HG03196 (cell line): ENCODE results near the gene ZNF566.
A peak's percentile ranks its signal among the peaks of the same experiment; 100 is the strongest.
"Not testable (repeated sequence)": the region's sequence is repeated elsewhere in the genome, so short reads cannot be mapped to it uniquely, and the experiment has no call there.

ENCODE experiments used
- ATAC-seq: cut with Tn5 transposase; IDR thresholded peaks from one replicate; pipeline ENCODE4 v1.9.1; 2021; ENCODE audit not compliant: unreplicated experiment

Gene ZNF566

DNA sequence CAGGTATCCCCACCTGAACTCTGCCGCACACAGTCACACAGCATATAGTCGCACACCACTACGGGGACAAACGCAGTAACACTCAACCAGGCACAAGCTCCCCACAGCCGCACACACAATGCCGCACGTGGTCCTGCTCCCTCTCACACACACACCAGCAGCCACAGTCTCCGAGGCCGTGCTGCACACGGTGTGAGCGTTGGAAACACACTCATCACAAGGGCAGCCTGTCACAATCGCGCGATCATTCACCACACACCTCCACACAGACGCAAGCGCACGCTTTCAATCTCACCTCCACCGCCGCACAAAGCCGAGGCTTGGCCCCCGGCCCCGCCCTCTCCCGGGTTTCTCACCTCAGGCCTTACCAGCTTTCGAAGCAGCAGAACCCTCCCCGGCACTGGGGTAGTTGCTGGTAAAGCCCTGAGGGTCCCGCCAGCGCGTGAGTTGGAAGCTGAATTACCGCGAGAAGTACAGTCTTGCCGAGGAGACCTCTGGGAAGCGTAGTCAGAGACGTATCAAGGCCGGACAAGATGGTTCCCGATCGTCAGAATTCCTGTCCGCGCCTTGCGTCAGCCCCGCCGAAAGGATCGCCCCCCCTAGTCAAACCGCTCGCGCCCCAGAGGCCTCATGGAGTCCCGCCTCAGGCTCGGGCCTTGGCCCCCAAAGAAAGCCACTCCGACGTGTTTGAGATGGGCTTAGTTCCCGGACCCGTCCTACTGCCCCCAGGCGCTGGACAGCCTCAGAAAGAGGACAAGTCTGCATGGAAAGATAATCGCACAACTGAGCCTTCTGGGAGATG lies at the start of gene ZNF566:
ZNF566 (minus strand) TSS at position 444 of the 802 bp plus-strand sequence. CDS start 13,004 bp downstream, outside the sequence.
- peak; percentile 89 for ATAC-seq

DNA sequence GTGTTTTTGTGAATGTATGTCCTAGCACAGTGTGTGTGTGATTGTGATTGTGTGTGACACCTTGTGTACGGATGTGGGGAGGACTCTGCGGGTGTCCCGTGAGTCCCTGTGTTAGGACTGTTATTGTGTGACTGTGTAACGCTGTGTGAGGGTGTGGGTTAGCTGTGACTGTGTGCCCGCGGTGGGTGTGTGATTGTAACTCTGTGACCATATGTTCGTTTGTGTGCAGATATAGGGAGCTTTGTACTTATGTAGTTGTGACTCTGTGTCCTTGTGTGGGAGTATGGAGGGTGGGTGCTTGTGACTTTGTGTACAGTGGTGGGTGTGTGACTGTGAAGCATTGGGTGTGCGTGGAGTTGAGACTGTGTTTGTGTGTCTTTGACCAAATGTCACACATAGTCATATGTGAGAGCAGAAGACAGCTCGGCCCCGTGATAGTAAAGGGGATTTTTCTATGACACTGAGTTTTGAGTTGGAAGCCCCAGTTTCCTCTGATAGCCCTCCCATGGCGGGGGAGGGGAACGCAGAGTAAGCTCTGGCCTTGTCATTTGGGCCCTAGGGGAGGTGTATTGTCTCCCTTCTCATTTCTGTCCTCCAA lies 39.7 kb upstream of the ZNF566 start:
- ATAC-seq: peak; percentile 19

GRCh38 chr19:36528194-36528920 lies 39.0 kb upstream of the ZNF566 start, which contains the start of gene ZNF260:
ZNF260 (minus strand) TSS chr19:36528271; CDS start chr19:36515238, 13,033 bp downstream.
- ATAC-seq: peak; percentile 90

DNA sequence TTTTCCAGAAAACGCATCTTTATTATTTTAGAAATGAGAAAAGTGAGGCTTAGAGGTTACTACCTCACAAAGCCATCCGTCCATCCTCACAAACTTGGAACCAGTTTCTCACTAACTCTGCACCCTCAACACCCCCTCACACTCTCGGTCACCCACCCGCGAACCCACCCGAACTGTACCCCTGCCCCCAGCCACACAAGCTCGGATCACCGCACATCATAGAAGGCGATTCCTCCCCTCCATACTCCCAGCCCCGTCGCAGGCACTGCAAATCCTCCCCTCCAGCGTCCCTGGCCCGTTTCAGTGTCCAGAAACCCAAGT lies 38.5 kb upstream of the ZNF566 start:
- no peak for ATAC-seq

DNA sequence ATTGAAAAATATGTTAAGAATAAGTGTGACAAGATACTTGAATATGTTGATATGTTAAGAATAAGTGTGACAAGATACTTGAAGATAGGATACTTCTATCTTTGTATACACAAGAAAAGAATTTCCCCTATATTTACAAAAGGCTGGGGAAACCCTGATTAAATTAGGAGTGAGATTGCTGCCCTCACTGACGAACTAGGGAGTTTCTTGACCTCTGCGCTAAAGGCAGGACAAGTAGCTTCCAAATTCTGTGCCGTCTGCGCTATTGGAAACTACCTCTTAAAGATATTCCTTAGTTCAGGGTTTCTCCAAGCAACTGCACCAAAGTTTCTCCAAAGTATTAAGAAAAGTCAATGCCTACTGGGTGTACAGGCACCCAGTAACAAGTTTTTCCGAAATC lies 38.0 kb upstream of the ZNF566 start:
- ATAC-seq: no peak

GRCh38 chr19:36526581-36526980 lies 37.2 kb upstream of the ZNF566 start:
- ATAC-seq: no peak

DNA sequence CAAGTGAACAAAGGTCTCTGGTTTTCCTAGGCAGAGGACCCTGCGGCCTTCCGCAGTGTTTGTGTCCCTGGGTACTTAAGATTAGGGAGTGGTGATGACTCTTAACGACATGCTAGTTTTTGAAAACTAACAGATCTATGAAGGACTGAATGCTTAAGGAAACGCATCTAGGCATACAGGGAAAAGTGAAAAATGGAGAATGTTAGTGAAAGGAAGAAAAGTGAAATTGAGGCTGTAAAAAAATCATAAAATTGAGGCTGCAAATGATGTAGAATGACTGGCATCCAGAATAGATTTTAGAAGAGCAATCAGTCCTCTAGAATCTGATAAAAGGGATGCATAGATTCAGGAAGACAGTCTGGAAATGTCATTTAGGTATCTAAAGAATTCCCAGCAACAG lies 35.3 kb upstream of the ZNF566 start:
- ATAC-seq: no peak

- ATAC-seq: no peak
Measured at GRCh38 chr19:36514012-36514612, 24.8 kb upstream of the ZNF566 start.

GRCh38 chr19:36508325-36508724 lies 19.0 kb upstream of the ZNF566 start:
- no peak for ATAC-seq

DNA sequence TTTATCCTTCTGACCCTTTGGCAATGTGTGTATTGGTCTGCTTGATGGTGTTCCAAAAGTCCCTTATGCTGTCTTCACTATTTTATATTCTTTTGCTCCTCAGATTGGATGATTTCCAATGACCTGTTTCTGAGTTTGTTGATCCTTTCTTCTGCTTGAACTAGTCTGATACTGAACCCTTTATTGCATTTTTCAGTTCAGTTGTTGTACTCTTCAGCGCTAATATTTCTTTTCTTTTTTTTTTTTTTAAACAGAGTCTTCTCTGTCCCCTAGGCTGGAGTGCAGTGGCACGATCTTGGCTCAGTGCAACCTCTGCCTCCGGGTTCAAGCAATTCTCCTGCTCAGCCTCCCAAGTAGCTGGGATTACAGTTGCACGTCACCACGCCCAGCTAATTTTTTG lies 12.6 kb upstream of the ZNF566 start:
- ATAC-seq: no peak

DNA sequence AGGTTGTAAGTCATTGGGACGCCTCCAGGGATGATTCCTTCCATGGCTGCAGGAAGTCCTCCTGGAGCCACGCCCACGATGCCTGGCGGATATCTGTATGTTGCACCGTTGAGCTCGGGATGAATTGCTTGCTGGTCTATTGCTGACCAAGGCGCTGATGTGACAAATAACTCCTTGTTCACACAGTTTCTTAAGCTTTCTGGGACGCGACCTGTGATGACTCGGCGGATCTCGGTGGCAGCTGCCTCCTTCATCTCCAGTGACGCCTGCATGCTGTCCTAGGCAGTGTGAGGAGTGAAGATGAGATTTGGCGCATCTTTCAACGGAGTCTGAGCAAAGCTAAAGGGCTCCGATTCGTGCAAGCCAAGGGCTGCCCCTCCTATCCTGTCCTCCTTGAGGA lies 7.6 kb upstream of the ZNF566 start:
- ATAC-seq: no peak

GRCh38 chr19:36492689-36493453 lies 3.5 kb upstream of the ZNF566 start:
- not testable (repeated sequence) for ATAC-seq

DNA sequence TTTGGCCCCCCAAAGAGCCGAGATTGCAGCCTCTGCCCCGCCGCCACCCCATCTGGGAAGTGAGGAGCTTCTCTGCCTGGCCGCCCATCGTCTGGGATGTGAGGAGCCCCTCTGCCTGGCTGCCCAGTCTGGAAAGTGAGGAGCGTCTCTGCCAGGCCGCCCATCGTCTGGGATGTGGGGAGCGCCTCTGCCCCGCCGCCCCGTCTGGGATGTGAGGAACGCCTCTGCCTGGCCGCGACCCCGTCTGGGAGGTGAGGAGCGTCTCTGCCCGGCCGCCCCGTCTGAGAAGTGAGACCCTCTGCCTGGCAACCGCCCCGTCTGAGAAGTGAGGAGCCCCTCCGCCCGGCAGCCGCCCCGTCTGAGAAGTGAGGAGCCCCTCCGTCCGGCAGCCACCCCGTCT lies 1.5 kb upstream of the ZNF566 start:
- not testable (repeated sequence) for ATAC-seq

GRCh38 chr19:36489920-36490415 lies 607 bp upstream of the ZNF566 start:
- peak; percentile 71 for ATAC-seq

- peak; percentile 18 for ATAC-seq
Measured at GRCh38 chr19:36488846-36489117, 579 bp downstream of the ZNF566 start.

DNA sequence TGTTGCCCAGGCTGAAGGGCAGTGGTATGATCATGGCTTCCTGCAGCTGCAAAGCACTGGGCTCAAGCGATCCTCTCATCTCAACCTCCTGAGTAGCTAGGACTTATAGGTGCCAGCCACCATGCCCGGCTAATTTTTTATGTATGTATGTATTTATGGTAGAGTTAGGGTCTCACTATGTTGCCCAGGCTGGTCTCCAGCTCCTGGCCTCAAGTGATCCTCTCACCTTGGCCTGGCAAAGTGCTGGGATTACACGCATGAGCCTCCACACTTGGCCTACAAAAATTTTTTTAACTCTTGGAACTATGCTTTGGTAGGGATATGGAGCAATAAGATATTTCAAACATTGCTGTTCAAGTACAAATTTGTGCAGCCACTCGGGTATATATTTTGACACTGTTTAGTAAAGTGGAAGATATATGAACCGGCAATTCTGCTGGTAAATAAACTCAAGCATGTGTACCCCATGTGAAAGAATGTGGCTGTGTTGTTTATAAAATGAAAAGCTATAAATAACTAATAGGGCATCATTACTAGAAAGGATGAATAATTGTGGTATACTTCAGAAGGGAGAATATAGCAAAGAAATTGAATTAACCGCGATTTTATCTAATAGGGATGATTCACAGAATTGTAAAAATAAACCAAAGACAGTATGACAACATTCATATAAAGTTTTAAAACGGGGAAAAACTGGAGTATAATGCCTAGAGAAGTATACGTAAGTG lies 1.1 kb downstream of the ZNF566 start:
- ATAC-seq: no peak

- ATAC-seq: no peak
Measured at GRCh38 chr19:36483653-36484052, 5.7 kb downstream of the ZNF566 start.

DNA sequence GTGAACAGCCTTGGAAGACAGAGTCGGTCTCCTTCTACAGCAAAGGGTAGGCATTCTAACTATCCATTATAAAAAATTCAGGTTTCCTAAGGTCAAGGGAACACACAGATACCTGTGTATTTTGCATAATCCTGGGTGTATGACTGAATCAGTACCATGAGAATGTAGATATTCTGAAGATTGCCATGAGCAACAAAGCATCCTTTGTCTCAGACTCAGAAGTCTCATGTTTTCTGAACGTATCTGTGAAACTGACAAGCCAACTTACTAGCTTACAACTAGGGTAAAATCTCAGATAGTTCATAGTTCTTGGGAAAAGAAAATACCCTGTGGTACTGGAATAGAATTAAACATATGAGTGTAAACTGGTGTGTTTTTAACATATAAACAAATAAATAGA lies 6.5 kb downstream of the ZNF566 start:
- no peak for ATAC-seq

DNA sequence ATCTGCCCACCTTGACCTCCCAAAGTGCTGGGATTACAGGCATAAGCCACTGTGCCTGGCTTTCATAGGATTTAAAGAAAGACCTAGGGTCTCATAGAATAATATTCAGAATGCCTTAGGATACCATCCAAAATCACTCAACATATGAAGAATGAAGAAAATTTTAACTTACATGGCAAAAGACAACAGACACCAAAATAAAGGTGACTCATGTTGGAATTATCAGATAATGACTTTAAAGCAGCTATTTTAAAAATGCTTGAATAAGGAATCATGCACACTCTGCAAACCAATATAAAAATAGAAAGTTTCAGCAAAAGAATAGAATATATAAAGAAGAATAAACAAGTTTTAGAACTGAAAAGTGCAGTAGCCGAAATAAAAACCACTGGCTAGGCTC lies 29.3 kb downstream of the ZNF566 start:
- ATAC-seq: no peak

- ATAC-seq: no peak
Measured at GRCh38 chr19:36456831-36457230, 32.5 kb downstream of the ZNF566 start.
